Measurements from ENCODE around the gene PANX2.
"Not testable (repeated sequence)": the region's sequence is repeated elsewhere in the genome, so short reads cannot be mapped to it uniquely, and the experiment has no call there.

Gene PANX2

DNA sequence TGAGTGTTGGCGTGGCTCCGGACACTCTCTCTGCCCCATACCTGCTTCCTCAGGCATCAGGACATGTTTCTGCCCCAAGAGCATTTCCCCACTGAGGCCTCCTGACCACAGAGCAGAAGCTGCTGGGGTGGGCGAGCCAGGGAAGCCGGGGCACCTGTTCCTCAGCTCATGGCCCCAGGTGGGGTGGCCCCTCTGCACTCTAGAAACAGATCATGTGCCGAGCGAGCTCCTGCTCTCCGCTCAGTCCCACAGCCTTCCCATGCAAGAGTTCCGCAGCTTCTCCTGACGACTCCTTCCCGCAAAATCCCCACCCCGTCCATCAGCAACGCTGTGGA is 22.4 kb upstream of the PANX2 start:
- no peak for DNase-seq

DNA sequence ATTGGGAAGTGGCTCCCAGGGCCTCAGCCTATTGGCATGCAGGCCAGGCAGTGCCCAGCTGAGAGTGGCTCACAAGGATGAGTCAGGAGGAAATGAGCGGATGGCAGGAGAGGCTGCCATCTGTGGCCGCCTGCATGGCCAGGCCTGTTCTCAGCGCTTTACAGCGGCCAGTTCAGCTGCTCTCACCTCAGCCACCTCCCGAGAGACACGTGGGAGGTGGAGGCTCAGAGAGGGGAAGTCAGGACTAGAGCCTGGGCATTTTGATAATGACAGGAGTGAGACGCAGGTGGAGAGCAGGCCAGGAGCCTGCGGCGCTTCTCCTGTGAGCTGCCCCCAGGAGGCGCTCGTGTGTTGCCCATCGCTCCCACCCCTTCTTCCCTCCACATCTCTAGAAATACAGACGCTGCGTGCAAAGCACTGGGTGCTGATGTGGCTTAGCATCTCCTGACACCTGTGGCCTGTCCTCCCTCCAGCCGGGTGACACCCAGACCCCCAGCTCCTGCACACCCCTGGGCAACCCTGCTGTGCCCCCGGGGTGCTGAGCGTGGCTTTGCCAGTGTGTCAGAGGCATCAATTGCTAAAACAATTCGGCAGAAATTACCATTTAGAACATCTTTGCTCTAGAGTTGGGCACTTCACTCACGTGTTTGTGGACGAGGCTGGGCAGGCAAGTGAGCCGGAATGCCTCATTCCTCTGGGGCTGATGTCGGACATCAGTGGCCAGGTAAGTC is 21.4 kb upstream of the PANX2 start:
- peak; percentile 13 for DNase-seq

DNA sequence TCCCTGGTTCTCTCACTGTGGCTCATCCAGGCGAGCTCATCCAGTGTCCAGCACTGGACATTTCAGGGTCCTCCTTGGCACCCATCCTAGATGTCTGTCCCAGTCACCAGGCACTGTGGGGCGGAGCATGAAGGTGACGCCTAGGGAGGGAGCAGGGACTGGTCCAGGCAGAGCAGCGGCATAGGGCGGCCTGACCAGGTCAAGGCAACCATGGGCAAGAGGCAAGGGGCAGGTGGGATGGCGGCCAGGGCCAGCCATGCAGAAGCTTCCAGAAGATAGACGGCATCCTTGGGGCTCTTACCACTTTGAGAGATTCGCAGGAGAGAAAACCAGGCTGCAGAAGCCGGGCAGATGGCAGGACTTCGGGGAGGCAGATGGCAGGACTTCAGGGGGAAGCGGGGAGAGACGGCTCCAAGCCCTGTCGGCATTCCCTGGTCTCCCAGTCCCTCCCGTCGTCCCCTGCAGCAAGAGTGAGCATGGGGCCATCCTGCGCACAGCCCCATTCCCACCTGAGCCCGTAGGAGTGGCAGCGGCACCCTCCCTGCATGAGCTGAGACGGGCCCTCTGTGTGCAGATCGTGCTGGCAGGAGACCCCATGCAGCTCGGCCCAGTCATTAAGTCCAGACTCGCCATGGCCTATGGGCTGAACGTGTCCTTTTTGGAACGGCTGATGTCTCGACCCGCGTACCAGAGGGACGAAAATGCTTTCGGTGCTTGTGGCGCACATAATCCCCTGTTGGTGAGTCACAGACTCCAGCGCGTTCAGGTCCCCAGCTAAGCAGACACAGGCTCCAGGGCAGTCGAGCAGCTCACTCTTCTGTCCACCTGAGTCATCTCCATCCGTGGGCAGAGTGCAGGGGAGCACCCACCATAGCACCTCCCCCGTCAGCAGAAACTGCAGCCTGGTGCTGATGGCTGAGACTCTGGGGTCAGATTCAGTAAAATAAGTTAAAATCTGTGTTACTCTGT is 20.1 kb upstream of the PANX2 start:
- DNase-seq: no peak

DNA sequence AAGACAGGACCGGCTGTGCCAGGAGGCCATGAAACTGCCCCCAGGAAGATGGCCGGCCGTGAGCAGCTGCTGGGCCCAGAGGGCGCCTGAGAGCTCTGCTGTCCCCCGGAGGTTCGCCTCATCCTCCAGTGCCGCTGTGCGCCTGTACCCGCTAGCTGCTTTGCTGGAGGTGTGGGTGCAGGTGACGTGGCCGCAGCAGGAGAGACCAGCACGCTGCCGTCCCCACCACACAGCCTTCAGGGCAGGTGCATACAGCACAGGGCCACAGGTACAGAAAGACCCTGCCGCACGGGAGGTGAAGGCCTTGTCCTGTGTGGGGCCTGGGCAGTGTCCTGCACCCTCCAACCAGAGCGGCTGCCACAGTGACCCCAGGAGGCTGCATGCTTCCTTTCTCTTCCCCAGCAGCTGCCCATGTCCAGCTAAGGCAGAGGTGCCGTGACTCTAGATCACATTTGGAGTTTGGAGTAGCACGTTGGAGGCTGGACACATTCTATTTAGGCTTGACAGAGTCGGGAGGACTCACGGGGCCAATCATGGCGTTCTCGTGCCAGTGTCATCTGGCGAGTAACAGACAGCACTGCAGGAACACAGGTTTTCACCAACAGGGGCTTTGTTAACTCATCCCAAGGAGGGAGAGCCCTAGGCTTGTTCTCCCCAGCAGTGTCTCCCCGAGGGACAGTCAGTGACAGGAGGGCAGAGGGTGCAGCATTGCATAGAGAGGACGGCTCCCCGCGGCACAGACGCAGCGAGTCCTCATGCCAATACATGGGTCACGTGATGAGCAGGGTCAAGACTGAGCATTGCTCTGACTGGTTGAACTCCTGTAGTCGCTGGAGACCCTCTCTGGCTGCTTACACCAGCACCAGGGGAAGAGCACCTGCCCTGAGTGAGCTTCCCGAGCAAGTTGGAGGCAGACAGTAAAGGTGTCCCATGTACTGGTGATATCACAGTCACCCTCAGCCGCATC is 18.7 kb upstream of the PANX2 start:
- DNase-seq: no peak

DNA sequence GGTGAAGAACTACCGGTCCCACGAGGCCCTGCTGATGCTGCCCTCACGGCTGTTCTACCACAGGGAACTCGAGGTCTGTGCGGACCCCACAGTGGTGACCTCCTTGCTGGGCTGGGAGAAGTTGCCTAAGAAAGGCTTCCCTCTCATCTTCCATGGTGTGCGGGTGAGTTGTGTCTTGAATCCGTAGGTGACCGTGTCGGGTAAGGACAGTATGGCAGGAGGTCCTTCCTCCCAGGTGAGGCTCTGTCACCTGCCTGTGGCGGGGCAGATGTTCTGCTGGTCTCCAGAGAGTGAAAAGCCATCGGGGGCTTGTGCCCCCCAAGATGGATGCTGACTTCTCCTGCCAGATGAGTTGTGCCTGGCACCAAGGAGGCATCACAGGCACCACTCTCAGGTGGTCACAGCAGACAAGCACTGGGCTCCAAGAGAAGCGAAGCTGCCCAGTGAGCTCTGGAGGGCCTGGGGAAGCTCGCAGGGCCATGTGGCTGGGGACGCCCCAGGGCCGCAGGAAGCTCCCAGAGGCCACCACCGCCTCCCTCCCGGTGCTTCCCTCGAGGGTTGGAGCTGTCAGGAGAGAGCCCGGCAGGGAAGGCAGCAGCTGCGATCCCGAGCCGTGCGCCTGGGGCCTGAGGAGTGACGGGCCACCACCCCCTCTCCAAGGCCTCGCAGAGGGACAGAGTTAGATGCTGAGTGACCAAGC is 17.3 kb upstream of the PANX2 start:
- DNase-seq: no peak

DNA sequence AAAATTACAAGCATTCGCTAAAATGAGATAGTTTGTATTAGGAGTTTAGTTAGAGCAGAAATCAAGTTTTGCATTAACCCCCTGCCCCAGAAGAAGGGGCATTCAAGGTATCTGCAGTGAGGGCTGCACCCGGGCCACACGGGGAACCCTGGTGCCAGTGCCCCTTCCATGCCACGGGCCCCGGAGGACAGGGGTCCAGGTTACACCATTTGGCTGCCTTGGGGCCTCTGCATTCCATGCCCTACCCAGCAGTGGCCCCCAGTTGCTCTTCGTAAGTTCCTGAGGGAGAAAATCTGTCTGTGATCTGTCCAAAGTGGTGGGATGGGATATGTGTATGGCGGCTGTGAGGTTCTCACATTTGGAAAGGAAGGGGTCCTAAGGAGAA is 16.8 kb upstream of the PANX2 start:
- DNase-seq: no peak

DNA sequence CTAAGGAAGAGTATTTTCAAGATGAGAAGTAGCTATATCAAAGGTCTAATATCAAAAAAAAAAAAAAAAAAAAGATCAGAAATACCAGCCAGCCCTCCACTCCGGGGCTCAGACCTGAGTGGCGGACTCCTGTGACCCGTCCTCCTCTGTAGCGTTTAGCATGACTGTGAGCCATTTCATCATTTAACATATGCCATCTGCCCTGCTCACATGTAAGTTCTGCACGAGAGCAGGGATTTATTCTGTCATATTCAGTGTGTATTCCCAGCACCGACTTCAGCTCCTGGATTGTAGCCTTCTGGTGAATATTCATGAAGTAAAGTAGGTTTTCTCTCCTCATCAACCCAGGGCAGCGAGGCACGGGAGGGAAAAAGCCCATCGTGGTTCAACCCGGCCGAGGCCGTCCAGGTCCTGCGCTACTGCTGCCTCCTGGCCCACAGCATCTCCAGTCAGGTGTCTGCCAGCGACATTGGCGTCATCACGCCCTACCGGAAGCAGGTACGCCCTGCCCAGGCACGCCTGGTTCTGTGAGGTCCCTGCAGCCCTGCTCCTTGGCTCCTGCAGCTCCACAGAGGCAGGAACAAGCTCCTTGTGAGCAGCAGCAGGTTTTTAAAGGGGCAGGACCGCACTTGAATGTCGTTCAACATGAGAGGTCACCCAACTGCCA is 12.7 kb upstream of the PANX2 start:
- DNase-seq: no peak

DNA sequence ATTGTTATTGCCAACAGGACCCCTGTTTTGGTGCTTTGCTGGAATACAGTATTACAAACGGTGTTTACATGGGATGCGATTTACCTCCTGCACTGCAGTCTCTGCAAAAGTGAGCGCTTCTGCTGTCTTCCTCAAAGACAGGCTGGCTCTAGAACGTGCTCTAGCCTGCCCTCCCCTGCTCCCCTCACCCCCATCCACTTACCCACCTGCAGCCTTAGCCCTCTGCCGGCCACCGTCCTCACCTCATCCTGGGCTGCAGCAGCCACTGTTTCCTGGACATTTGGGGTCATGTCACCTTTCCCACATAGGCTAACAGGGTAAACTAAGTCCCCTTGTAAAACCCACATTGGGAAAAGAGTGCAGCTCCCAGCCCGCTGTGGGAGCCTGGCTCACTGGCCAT is 9.6 kb upstream of the PANX2 start:
- DNase-seq: no peak

DNA sequence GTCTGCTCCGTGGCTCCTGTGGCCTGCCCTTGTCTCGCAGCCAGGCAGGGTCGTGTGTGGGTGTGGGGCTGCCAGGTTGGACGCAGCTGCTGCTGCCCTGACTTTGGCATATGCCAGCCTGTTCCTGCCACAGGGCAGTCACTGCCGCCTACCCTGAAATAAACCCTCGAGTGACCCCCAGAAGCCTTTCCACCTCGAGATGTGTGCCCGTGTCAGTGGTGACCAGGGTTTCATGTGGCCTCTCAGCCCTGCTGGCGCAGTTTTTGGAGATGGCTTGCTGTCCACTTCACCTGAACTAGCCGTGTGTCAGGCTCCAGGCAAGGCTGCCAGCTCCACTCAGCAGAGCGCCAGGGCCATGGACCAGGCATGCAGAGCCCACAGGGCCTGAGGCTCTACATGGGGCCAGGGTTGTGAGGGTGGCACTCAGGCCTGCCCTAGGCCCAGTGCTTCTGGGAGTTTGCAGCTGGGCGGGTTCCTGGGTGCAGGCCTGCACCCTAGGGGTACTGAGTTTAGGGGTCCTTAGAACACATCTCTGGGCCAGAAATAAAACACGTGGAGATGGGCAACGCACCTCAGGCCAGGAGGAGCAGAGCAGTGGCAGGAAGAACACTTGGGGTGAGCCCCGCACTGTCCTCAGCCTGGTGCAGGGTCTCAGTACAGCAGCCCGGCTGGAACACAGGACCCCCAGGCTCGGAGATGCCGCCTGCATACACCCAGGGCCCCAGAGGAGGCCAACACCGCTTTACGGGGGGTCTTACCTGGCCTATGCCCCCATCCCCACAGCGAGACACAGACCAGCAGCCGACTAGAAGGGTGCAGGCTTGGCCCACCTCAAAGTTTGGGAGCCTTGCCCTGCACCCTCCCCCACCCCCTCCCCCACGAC is 8.8 kb upstream of the PANX2 start:
- no peak for DNase-seq

DNA sequence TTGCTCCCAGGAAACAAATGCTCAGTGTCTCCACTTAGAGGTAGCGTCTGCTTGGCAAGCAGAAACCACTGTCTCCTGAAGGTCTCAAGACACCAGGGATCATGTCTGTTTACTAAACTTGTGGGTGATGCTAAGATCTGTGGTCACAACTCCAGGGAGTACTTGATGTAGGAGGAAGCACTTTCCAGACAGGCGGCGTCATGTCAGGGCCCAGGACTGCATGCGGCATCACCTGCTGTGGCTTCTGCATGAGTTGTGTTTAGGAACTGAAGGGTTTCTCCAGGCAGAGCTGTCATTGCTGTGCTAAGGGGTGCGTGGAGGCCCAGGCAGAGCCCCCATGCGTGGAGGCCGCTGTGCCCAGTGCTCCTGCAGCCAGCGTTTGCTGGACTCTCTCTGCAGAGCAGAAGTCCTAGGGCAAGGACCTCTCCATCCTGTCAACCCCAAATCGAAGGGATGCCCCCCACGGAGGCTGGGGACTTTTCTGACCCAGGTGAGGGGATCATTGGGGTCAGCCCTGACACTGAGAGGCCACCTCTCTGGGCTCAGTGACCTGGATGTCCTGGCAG is 8.1 kb upstream of the PANX2 start:
- DNase-seq: no peak

DNA sequence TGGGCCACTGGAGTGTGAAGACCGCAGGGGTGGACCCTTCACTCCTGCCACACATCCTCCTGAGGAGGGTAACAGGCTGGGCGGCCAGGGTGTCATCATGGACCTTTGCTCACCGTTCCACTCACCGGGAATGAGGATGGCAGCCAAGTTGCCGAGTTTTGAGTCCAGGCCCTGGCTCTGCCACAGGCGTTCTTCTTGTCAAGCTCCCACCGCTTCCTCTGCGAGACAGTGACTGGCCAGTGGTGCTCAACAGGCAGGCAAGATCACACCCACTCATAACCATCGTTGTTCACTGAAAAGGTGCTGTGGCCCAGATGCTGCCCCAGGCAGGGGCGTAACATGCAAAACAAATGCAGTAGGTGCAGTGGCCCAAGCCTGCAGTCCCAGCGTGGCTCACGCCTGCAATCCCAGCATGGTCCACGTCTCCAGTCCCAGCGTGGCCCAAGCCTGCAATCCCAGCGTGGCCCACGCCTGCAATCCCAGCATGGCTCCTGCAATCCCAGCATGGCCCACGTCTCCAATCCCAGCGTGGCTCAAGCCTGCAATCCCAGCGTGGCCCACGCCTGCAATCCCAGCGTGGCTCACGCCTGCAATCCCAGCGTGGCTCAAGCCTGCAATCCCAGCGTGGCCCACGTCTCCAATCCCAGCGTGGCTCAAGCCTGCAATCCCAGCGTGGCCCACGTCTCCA is 5.0 kb upstream of the PANX2 start:
- no peak for DNase-seq

DNA sequence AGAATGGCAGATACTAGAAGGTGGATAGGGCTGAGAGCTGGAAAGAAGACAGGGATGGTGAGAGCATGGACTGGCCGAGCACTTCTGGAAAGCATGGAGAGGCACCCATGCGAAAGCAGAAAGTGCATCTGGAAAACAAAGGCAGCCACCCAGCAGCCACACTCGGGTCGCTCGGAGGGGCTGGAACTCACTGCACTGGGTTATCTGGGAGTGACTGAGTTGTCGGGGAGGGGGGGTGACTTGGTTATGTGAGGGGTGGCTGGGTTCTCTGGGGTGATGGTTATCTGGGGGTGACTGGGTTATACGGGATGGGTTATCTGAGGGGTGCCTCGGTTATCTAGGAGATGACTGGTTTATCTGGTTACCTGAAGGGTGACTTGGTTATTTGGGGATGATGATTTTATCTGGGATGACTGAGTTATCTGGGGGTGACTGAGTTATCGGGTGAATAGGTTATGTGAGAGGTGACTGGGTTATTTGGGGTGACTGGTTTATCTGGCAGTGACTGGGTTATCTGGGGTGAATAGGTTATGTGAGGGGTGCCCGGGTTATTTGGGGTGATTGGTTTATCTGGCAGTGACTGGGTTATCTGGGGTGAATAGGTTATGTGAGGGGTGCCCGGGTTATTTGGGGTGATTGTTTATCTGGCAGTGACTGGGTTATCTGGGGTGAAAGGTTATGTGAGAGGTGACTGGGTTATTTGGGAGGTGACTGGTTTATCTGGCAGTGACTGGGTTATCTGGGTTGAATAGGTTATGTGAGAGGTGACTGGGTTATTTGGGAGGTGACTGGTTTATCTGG is 2.6 kb upstream of the PANX2 start:
- no peak for DNase-seq

DNA sequence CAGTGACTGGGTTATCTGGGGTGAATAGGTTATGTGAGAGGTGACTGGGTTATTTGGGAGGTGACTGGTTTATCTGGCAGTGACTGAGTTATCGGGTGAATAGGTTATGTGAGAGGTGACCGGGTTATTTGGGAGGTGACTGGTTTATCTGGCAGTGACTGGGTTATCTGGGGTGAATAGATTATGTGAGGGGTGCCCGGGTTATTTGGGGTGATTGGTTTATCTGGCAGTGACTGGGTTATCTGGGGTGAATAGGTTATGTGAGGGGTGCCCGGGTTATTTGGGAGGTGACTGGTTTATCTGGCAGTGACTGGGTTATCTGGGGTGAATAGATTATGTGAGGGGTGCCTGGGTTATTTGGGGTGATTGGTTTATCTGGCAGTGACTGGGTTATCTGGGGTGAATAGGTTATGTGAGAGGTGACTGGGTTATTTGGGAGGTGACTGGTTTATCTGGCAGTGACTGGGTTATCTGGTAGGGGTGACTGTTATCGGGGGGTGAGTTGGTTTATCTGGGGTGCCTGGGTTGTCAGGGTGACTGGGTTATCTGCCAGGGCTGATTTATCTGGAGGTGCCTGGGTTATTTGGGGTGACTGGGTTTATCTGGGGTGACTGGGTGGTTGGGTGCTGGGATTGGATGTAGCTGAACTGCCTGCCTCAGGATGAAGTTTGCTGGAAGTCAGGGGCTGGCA is 1.9 kb upstream of the PANX2 start:
- DNase-seq: not testable (repeated sequence)

DNA sequence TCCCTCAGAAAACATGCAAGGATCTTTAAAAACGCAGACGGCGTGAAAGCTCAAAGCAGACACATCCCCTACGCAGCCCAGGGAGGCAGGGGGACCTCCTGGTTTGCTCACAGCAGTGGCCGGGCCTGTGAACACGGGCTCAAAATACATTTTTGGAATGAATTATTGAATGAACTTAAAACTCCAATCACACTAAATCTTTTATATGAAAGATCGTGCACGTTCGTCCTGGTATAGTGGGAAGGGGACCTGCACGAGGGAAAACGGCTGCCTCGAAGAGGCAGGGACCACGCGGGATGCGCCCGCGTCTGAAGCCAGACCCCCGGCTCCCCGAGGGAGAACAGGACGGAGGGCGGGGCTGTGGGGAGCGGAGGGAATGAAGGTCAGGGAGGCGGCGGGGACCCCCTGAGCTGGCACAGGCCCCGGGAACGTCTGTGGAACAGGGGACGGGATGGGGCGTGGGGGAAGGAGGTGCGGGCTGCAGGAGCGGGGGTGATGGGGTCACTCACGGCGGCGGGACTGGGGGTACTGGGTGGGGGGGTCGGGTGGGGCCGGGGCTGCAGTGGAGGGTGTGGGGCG is 1.3 kb upstream of the PANX2 start:
- no peak for DNase-seq

DNA sequence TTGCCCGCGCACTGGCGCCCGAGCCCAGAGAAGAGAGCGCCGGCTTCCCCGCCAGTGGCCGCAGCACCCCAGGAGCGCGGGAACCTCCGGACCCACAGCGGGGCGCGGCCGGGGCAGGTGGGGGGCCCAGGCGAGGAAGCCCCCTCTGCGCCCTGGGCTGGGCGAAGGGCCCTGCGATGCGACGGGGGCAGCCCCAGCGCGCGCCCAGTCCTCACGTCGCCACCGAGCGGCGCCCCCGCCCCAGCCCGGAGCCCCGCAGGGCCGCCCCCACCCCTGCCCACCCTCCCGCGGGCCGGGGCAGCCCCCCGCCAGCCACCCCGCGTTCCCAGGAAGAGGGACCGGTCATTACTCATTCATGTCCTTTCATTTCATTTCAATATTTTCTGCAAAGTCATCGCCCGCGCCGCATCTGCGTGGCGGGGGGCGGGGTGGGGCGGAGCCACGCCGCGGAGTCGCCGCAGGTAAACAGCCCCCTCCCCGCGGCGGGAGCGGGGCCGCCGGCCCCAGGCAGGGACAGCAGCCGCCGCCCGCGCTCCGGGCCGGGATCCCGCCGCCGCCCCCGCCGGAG is 673 bp upstream of the PANX2 start:
- no peak for DNase-seq

DNA sequence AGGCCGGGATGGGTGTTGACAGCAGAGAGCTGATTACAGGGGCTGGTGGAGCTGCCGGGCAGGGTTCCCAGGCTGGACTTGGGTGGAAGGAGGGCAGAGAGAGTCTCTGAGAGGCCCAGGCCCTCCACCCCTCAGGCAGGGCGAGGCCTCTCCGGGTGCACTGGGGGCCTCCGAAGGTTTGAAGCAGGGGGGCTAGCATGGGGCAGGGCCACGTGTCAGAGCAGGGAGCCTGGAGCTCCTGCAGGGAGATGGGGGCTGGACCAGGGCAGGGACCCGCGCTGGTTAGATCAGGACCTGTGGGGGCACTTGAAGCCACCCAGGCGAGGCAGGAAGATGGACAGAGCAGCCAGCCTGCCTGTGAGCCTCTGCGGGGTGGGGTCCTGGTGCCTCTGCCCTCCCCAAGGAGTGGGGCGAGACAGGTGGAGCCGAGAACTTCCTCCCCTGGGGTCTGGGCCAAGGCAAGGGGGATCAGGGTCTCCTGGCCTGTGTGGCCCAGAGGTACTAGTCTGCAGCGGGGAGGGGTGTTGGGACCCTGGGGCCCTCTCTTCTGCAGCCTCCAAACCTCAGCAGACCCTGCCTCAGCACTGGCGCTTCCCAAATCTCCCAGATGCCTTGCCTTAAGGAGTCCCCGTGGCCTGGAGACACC is 911 bp downstream of the PANX2 start:
- DNase-seq: no peak

DNA sequence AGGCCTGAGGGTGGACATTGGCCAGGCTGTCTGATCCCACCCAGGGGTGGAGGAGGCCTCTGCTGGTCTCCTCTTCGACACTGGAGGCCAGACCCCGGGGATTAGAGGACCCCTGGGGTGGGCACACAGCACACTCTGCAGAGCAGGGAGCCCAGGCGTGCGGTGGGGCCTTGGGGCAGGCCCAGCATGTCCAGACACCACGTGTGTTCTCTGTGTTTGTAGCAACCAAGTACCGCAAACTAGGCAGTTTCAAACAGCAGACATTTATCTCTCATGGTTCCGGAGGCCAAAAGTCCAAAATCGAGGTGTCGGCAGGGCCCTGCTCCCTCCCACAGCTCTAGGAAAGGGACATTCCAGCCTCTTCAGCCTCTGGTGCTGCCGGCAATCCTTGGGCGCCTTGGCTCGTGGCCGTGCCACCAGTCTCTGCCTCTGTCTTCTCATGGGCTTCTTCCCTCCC is 1.5 kb downstream of the PANX2 start:
- DNase-seq: no peak
